Heart right ventricle (tissue), 16 donors: ENCODE results near the gene DND1. TPM values are rescaled to one million over a fixed set of nuclear protein-coding genes. Genes with fewer than 3 reads are reported as not detected.

ENCODE experiments used
- ATAC-seq, 8 donors: fragments of 200-7000 bp; cut with Tn5 transposase; one replicate each; pipeline ENCODE4 v1.9.1; 2020; ENCODE audit warnings: mild to moderate bottlenecking in 8 of 8, moderate library complexity in 8 of 8, moderate number of reproducible peaks in 1 of 8
- DNase-seq, 2 donors: peaks; one replicate each; pipeline ENCODE4 v3.0.0-alpha.2; 2020
- H3K27ac ChIP-seq, 10 donors: fragments of 200-600 bp; sonication (generic) in 2 of 10; one replicate each; pipeline versions ENCODE4 v1.5.0 to v1.8.0; 2020 to 2022; ENCODE audit warnings: mild to moderate bottlenecking in 3 of 10
- H3K27me3 ChIP-seq, 7 donors: fragments of 200-600 bp; one replicate each; pipeline ENCODE4 v1.8.0; 2021 to 2022; ENCODE audit warnings: mild to moderate bottlenecking in 2 of 7
- H3K36me3 ChIP-seq, 9 donors: fragments of 200-600 bp; sonication (generic) in 1 of 9; one replicate each; pipeline versions ENCODE4 v1.5.0 to v1.8.0; 2020 to 2022; ENCODE audit warnings: mild to moderate bottlenecking in 2 of 9
- H3K4me1 ChIP-seq, 9 donors: fragments of 200-600 bp; sonication (generic) in 1 of 9; one replicate each; pipeline versions ENCODE4 v1.5.0 to v1.8.0; 2020 to 2022; ENCODE audit warnings: mild to moderate bottlenecking in 4 of 9
- H3K4me3 ChIP-seq, 10 donors: fragments of 200-600 bp; sonication (generic) in 2 of 10; one replicate each; pipeline versions ENCODE4 v1.5.0 to v1.8.0; 2020 to 2022; ENCODE audit warnings: mild to moderate bottlenecking in 7 of 10, moderate library complexity in 2 of 10
- H3K9me3 ChIP-seq, 11 donors: fragments of 200-600 bp in 10 of 11; sonication (generic) in 2 of 11; one replicate each; pipeline versions ENCODE4 v1.5.0 to v1.8.0; 2013 to 2022; ENCODE audit warnings: mild to moderate bottlenecking in 2 of 11, control low read depth in 1 of 11, moderate library complexity in 1 of 11
- WGBS, 2 donors: extraction: QIAGEN DNeasy Blood & Tissue Kit; methylation state at CpG; one replicate each; pipeline ENCODE4 v1.1.7; 2013; ENCODE audit warnings: inconsistent platforms in 1 of 2; 5-methylcytosine and 5-hydroxymethylcytosine counted together
- intact Hi-C, 10 donors: fragments of 100-400 bp; cut with DNase I; formaldehyde crosslinking; loops; one replicate each; pipeline versions ENCODE4 v1.11.1 to v1.14.2; 2022
- polyA plus RNA-seq, 2 donors: library from polyadenylated mRNA; stranded (reverse); fragments of 200-250 nt; gene quantifications; one replicate each; pipeline ENCODE4 v1.2.3, GENCODE V29; 2013
- total RNA-seq, 10 donors: library from RNA; stranded (reverse); fragmentation: NEBNext Ultra II Directional in 3 of 10; extraction: Animal tissue kit (Norgen Biotek cat#: 25700) in 3 of 10; gene quantifications; one replicate each; pipeline versions ENCODE4 v1.2.1 to v1.2.4, GENCODE V29; 2021 to 2023
- TF ChIP-seq, protein P1 (sequence below), 9 donors: fragments of 200-600 bp; sonication (generic) in 2 of 9; IDR thresholded peaks; one replicate each; pipeline versions ENCODE4 v1.5.0 to v1.8.0; 2021 to 2022; ENCODE audit warnings: antibody characterized with exemption in 9 of 9, mild to moderate bottlenecking in 5 of 9, moderate library complexity in 1 of 9
- donor health status: Arrhythmogenic right ventricular cardiomyopathy.
- donor health status: ischemic (EF 13 %, LVEDD 7.1; RV severe dilation, severe dysfunction).
- donor health status: healthy with polysubstance abuse.
- donor health status: DM: no; HTN: yes; CAD: no.
- donor health status: DM: no; HTN: no; CAD: no.
- donor health status: ischemic (EF 25% LVEDD 6.9; RV normal size, moderate dysfunction).
- donor health status: ischemic (EF 25% LVEDD 5.7; RV mildly dilated, moderate dysfunction).
- donor health status: healthy.
- donor health status: DM: yes; HTN: yes; CAD: no.
- donor health status: Ischemic cardiomyopathy.
- donor health status: ischemic (EF 35%, LVEDD 5.7; RV mildly dilated, moderate dysfunction).
- donor health status: nonischemic (EF 11% LVEDD 7.7; RV severe dilation, severe dysfunction).
- donor health status: DM: yes; HTN: yes; CAD: no.
- donor health status: PGD.
- donor health status: ischemic (EF 29% LVEDD 5.4; RV normal size, mild dysfunction).
- donor health status: nonischemic (EF 23%, LVEDD 6.1; RV moderate dilation, normal function).

Gene DND1
- total and polyA plus RNA-seq, 12 donors = 0.17 to 2.0 (median 0.34) TPM; not detected in 1

DNA sequence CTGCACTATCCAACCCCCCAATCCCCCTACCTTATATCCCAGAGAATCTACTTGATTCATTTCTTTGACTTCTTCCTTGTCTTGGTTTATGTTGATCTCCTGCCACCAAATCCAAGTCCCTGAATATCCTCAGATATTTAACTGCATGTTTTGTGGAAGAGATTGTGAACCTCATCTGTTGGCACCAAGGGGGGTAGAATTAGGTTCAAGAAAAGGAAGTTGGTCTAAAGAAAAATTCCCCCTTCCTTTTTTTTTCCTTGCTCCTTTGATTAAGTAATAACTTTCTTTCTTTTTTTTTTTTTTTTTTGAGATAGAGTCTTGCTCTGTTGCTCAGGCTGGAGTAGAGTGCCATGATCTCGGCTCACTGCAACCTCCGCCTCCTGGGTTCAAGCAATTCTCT, 39.9 kb downstream of the DND1 start:
- no peak for ATAC-seq
- no peak for DNase-seq
- Histone ChIP-seq H3K4me1 (peaks cover 0 to 50% (median 19%) of the 10 kb centered on the region in 9 donors), H3K27me3 (no peaks in the 10 kb centered on the region), H3K9me3 (peaks cover 0 to 3% (median 0%) of the 10 kb centered on the region in 11 donors), H3K36me3 (no peaks in the 10 kb centered on the region), H3K4me3 (peak overlapping the region in 8 of 10 donors; percentile 43 to 69 (median 66)), H3K27ac (peak overlapping the region in 8 of 10 donors; percentile 61 to 92 (median 77))
- TF ChIP-seq, protein P1, sequence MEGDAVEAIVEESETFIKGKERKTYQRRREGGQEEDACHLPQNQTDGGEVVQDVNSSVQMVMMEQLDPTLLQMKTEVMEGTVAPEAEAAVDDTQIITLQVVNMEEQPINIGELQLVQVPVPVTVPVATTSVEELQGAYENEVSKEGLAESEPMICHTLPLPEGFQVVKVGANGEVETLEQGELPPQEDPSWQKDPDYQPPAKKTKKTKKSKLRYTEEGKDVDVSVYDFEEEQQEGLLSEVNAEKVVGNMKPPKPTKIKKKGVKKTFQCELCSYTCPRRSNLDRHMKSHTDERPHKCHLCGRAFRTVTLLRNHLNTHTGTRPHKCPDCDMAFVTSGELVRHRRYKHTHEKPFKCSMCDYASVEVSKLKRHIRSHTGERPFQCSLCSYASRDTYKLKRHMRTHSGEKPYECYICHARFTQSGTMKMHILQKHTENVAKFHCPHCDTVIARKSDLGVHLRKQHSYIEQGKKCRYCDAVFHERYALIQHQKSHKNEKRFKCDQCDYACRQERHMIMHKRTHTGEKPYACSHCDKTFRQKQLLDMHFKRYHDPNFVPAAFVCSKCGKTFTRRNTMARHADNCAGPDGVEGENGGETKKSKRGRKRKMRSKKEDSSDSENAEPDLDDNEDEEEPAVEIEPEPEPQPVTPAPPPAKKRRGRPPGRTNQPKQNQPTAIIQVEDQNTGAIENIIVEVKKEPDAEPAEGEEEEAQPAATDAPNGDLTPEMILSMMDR (IDR thresholded peaks at IDR 0.05) = no peak
- WGBS, 2 donors = 84 to 97% methylated on average over 2 of the region's 2 CpGs
- intact Hi-C loops = loop anchor here in 6 of 10 donors (5.0 to 10.0 kb wide), 5 partner anchors 66 to 269 kb away; partner anchors contain the start of genes APBB3 (in 2 of the 6), SLC35A4 (in 2 of the 6), SLC4A9 (in 2 of the 6) and EIF4EBP3 (in 1 of the 6)

DNA sequence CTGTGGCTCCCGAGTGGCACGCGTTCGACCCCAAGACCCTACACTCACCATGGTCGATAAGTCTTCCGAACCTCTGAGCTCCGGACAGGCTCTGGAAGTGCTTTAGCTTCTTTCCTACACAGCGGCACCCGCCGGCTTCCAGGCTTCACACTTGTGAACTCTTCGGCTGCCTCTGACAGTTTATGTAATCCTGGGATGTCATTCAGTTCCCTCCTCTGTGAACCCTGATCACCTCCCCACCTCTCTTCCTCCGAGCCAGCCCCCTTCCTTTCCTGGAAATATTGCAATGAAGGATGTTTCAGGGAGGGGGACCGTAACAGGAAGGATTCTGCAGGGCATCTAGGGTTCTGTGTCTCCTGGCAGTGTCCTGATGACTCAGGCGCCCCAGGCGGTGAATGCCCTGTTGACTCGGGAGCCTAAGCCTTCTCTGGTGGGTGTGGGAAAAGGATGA, 40.3 kb downstream of the DND1 start, which contains the start of gene CD14:
CD14 (minus strand) TSS at position 155 of the 451 bp plus-strand sequence; CDS start at position 51, 104 bp downstream.
- TF ChIP-seq, protein P1 (IDR thresholded peaks at IDR 0.05) = peak in 2 of 9 donors; percentile 10
- no peaks in the 10 kb centered on the region for H3K27me3 ChIP-seq
- H3K4me1 ChIP-seq = peaks cover 0 to 46% (median 19%) of the 10 kb centered on the region in 9 donors
- 8 to 10% methylated on average over 16 of the region's 16 CpGs for WGBS, 2 donors
- H3K36me3 ChIP-seq = no peaks in the 10 kb centered on the region
- DNase-seq (peak; percentile 50 to 59), ATAC-seq (peak; percentile 59 to 77 (median 68))
- H3K27ac ChIP-seq = peak within 1 kb of the TSS in 9 of 10 donors; percentile 14 to 92 (median 74)
- H3K4me3 ChIP-seq = peak within 1 kb of the TSS; percentile 10 to 69 (median 62)
- intact Hi-C loops = loop anchor here in 6 of 10 donors (5.0 to 10.0 kb wide), 5 partner anchors 66 to 268 kb away; partner anchors contain the start of genes APBB3 (in 2 of the 6), SLC35A4 (in 2 of the 6), SLC4A9 (in 2 of the 6) and EIF4EBP3 (in 1 of the 6)
- peaks cover 0 to 8% (median 0%) of the 10 kb centered on the region in 11 donors for H3K9me3 ChIP-seq

DNA sequence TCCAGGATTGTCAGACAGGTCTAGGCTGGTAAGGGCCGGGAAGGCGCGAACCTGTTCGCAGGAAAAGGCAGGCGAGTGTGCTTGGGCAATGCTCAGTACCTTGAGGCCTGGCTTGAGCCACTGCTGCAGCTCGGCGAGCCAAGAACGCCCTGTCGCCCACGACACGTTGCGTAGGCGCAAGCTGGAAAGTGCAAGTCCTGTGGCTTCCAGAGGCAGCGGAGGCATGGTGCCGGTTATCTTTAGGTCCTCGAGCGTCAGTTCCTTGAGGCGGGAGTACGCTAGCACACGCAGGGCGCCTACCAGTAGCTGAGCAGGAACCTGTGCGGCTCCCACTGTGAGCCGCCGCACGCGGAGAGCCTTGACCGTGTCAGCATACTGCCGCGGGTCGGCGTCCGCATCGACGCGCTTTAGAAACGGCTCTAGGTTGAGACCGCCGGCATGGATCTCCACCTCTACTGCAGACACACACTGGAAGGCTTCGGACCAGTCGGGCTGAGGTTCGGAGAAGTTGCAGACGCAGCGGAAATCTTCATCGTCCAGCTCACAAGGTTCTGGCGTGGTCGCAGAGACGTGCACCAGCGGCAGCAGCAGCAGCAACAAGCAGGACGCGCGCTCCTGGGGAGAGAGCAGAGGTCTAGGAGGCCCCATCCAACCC, 40.9 kb downstream of the DND1 start:
- intact Hi-C loops = loop anchor here in 6 of 10 donors (5.0 to 10.0 kb wide), 5 partner anchors 65 to 268 kb away; partner anchors contain the start of genes APBB3 (in 2 of the 6), SLC35A4 (in 2 of the 6), SLC4A9 (in 2 of the 6) and EIF4EBP3 (in 1 of the 6)
- no peaks in the 10 kb centered on the region for H3K36me3 ChIP-seq
- TF ChIP-seq, protein P1 (IDR thresholded peaks at IDR 0.05) = no peak
- peaks cover 0 to 40% (median 19%) of the 10 kb centered on the region in 9 donors for H3K4me1 ChIP-seq
- H3K4me3 ChIP-seq = peak overlapping the region; percentile 10 to 69 (median 62)
- no peaks in the 10 kb centered on the region for H3K27me3 ChIP-seq
- DNase-seq = peak; percentile 50 to 56
- H3K9me3 ChIP-seq = peaks cover 0 to 13% (median 0%) of the 10 kb centered on the region in 11 donors
- peak; percentile 62 to 85 (median 77) for ATAC-seq
- WGBS, 2 donors = 1 to 2% methylated on average over 51 of the region's 51 CpGs
- H3K27ac ChIP-seq = peak overlapping the region in 9 of 10 donors; percentile 14 to 92 (median 74)

DNA sequence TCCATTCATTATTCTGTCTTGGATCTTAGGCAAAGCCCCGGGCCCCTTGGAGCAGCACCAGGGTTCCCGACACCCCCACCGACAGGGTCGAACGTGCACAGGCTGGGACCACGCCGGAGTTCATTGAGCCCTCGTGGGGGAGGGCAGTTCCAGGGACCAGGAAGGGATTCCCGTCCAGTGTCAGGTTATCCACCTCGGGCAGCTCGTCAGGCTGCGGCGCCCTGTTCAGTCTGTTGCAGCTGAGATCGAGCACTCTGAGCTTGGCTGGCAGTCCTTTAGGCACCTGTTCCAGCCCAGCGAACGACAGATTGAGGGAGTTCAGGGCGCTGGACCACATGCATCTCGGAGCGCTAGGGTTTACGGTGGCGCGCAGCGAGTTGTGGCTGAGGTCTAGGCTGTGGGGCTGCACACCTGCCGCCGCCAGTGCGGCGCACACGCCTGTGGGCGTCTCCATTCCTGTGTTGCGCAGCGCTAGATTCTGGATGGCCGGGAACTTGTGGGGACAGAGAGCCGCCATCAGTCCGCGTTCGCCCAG, 41.5 kb downstream of the DND1 start:
- H3K4me3 ChIP-seq = peak overlapping the region; percentile 10 to 69 (median 62)
- H3K4me1 ChIP-seq = peaks cover 0 to 35% (median 19%) of the 10 kb centered on the region in 9 donors
- H3K27me3 ChIP-seq = no peaks in the 10 kb centered on the region
- DNase-seq (no peak), ATAC-seq (peak; percentile 29 to 71 (median 51))
- peaks cover 0 to 14% (median 0%) of the 10 kb centered on the region in 11 donors for H3K9me3 ChIP-seq
- intact Hi-C loops = loop anchor here in 6 of 10 donors (5.0 to 10.0 kb wide), 5 partner anchors 65 to 267 kb away; partner anchors contain the start of genes APBB3 (in 2 of the 6), SLC35A4 (in 2 of the 6), SLC4A9 (in 2 of the 6) and EIF4EBP3 (in 1 of the 6)
- H3K27ac ChIP-seq = peak overlapping the region in 9 of 10 donors; percentile 14 to 92 (median 74)
- WGBS, 2 donors = 13 to 14% methylated on average over 36 of the region's 36 CpGs
- TF ChIP-seq, protein P1 (IDR thresholded peaks at IDR 0.05) = no peak
- H3K36me3 ChIP-seq = no peaks in the 10 kb centered on the region
